NCI-H748 treated with DMSO at 0.1 percent for 48 hours (cell line): ENCODE results near the gene C11orf54.

Experiments used
- DNase-seq: peaks from one replicate; lab custom pipeline; 2025; lab: John Stamatoyannopoulos, UW

C11orf54 gene

GRCh38 chr11:93741094-93741881 lies at the start of gene C11orf54, which contains the start of gene TAF1D:
C11orf54 (plus strand) TSS chr11:93741672; CDS start chr11:93747394, 5,722 bp downstream.
TAF1D (minus strand) TSS chr11:93741495; CDS start chr11:93739304, 2,191 bp downstream.
- peak; percentile 86 for DNase-seq

GRCh38 chr11:93694109-93694508 lies 47.4 kb upstream of the C11orf54 start:
- no peak for DNase-seq

GRCh38 chr11:93694557-93694956 lies 46.9 kb upstream of the C11orf54 start:
- no peak for DNase-seq

- no peak for DNase-seq
Measured at GRCh38 chr11:93697611-93698010, 43.9 kb upstream of the C11orf54 start.

GRCh38 chr11:93700830-93701229 lies 40.6 kb upstream of the C11orf54 start:
- DNase-seq, result no peak

- DNase-seq, result no peak
Measured at GRCh38 chr11:93704237-93704636, 37.2 kb upstream of the C11orf54 start.

GRCh38 chr11:93710239-93710638 lies 31.2 kb upstream of the C11orf54 start:
- DNase-seq, result no peak

GRCh38 chr11:93712678-93713077 lies 28.8 kb upstream of the C11orf54 start:
- DNase-seq, result no peak

- DNase-seq, result no peak
Measured at GRCh38 chr11:93715797-93716396, 25.6 kb upstream of the C11orf54 start.

GRCh38 chr11:93717501-93717900 lies 24.0 kb upstream of the C11orf54 start:
- no peak for DNase-seq

GRCh38 chr11:93718057-93718563 lies 23.4 kb upstream of the C11orf54 start:
- no peak for DNase-seq

- DNase-seq, result no peak
Measured at GRCh38 chr11:93719310-93719709, 22.2 kb upstream of the C11orf54 start.

GRCh38 chr11:93720522-93720921 lies 20.9 kb upstream of the C11orf54 start:
- no peak for DNase-seq

GRCh38 chr11:93724089-93724488 lies 17.4 kb upstream of the C11orf54 start:
- no peak for DNase-seq

GRCh38 chr11:93727985-93728791 lies 13.3 kb upstream of the C11orf54 start:
- DNase-seq, result no peak

GRCh38 chr11:93728792-93729128 lies 12.7 kb upstream of the C11orf54 start:
- DNase-seq, result no peak

GRCh38 chr11:93729129-93729616 lies 12.3 kb upstream of the C11orf54 start:
- DNase-seq, result no peak

GRCh38 chr11:93730108-93731107 lies 11.1 kb upstream of the C11orf54 start:
- DNase-seq, result no peak

- DNase-seq, result no peak
Measured at GRCh38 chr11:93732237-93732892, 9.1 kb upstream of the C11orf54 start.

- no peak for DNase-seq
Measured at GRCh38 chr11:93733474-93733873, 8.0 kb upstream of the C11orf54 start.
